ENCODE data around the gene SH3GLB1.
A peak's percentile ranks its signal among the peaks of the same experiment; 100 is the strongest.

Gene SH3GLB1

DNA sequence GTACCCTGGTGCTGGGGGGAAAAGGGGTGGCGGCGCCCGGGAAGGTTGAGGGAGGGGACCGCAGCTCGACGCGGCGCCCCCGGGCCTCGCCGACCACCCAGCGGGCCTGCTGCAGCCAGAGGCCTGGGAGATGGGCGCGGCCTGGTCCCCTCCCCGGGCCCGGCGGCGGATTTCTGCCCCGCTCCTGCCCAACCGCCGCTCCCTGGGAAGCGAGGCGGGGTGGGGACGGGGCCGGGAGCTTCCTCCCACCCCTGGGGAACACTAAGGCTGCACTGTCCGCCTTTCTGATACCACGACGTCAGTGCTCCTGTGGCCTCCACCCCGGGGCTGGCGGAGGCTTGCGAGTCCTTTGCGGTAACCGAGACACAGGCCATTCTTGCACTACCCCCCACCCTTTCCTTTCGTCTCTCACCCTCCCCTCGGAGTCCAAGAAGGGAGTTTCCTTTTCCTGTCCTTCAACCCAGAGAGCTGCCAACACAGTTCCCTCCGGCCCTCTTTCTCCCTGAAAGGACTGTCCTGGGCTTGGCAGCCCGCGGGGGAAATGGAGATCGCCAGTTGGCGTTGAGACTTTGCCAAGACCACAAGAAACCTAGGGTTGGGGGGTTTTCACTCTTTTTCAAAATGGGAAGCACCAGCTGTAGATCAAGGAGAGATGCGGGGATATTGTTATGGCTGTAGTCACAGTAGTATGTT is 742 bp downstream of the SH3GLB1 start:
- peak overlapping the region; percentile 92 for H3K4me3 ChIP-seq (ENCODE audit: low read depth, low read length)
- no peaks in the 10 kb centered on the region for H3K27me3 ChIP-seq (ENCODE audit: insufficient read depth, low read length)
- H3K79me2 ChIP-seq (ENCODE audit: control insufficient read depth, insufficient read depth, low read length, unreplicated experiment), result peaks cover 49% of the 10 kb centered on the region
- peak overlapping the region; percentile 68 for H2AFZ ChIP-seq (ENCODE audit: low read length, unreplicated experiment)
- H3K4me1 ChIP-seq (ENCODE audit: control insufficient read depth, insufficient read depth, low read length, unreplicated experiment), result peaks cover 26% of the 10 kb centered on the region
- H3K27ac ChIP-seq (ENCODE audit: low read depth, low read length), result peak overlapping the region; percentile 89
- H3K36me3 ChIP-seq (ENCODE audit: insufficient read depth, low read length), result no peaks in the 10 kb centered on the region

DNA sequence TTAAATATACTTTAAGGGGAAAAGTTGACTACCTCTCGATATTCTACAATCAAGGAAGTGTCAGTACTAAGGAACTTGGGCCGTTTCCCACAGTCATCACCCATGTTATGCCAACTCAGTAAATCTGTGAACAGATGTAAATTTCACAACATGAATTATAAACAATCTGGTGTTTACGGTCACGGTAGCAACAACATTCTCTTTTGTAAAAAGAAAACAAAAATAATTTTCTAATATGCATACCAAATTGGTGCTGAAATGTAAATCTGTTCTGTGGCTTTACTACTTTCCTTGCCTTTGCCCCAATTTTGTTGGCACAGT is 1.2 kb downstream of the SH3GLB1 start:
- H3K4me1 ChIP-seq (ENCODE audit: control insufficient read depth, insufficient read depth, low read length, unreplicated experiment), result peaks cover 26% of the 10 kb centered on the region
- no peaks in the 10 kb centered on the region for H3K36me3 ChIP-seq (ENCODE audit: insufficient read depth, low read length)
- peaks cover 54% of the 10 kb centered on the region for H3K79me2 ChIP-seq (ENCODE audit: control insufficient read depth, insufficient read depth, low read length, unreplicated experiment)
- peak overlapping the region; percentile 92 for H3K4me3 ChIP-seq (ENCODE audit: low read depth, low read length)
- peak overlapping the region; percentile 89 for H3K27ac ChIP-seq (ENCODE audit: low read depth, low read length)
- peak overlapping the region; percentile 68 for H2AFZ ChIP-seq (ENCODE audit: low read length, unreplicated experiment)
- H3K27me3 ChIP-seq (ENCODE audit: insufficient read depth, low read length), result no peaks in the 10 kb centered on the region

DNA sequence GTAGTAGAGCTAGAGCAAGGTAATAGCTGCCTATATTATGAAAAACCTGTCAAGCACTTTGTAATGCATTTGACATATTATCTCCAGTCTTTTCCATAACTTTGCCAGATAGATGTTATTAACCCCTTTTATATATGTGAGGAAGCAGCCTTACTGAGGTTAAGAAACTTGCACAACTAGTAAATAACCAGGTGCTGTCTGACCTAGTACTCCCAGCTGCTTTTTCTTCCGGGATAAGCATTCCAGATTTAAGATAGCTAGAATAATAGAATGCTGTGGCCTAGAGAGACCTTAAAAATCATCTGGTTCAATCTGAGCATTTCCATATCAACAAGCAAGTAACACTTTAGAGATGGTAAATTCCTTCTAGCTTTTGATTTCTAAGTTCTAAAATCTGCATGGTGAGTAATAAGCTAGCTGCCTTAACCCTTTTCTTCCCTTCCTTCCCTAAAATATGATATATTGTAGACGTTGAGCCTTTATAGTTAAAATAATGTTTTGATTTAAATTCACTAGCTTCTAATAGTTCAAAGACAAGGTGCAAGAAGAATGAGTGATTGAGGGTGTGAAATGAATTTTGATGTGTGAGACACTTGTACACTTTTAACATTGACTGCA is 1.8 kb downstream of the SH3GLB1 start:
- Histone ChIP-seq H3K27ac (ENCODE audit: low read depth, low read length) (peak overlapping the region; percentile 89), H3K27me3 (ENCODE audit: insufficient read depth, low read length) (no peaks in the 10 kb centered on the region), H3K36me3 (ENCODE audit: insufficient read depth, low read length) (no peaks in the 10 kb centered on the region), H3K4me3 (ENCODE audit: low read depth, low read length) (peak overlapping the region; percentile 92), H3K79me2 (ENCODE audit: control insufficient read depth, insufficient read depth, low read length, unreplicated experiment) (peaks cover 59% of the 10 kb centered on the region), H2AFZ (ENCODE audit: low read length, unreplicated experiment) (no peak overlapping the region), H3K4me1 (ENCODE audit: control insufficient read depth, insufficient read depth, low read length, unreplicated experiment) (peaks cover 26% of the 10 kb centered on the region)

DNA sequence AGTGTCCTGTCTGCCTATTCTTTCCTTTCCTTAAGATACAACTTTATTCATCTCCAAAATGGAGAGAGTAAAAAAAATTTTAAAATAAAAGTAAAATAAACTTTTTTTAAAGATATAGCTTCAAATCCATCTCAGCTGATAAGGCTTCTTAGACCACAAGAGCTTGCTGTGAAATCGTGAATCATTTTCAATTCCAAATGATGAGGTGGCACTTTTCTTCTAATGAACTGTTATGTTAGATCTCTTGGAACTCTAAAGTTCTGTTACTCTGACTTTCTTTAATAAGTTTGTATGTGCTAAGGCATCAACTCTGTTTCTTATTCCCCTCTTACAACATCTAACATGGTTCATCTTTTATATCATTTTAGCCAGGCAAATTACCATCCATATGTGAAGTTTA is 4.5 kb downstream of the SH3GLB1 start:
- peaks cover 87% of the 10 kb centered on the region for H3K79me2 ChIP-seq (ENCODE audit: control insufficient read depth, insufficient read depth, low read length, unreplicated experiment)
- H3K36me3 ChIP-seq (ENCODE audit: insufficient read depth, low read length), result no peaks in the 10 kb centered on the region
- H3K4me3 ChIP-seq (ENCODE audit: low read depth, low read length), result peak overlapping the region; percentile 34; the same call in 1 of the 2 replicates
- no peak overlapping the region for H2AFZ ChIP-seq (ENCODE audit: low read length, unreplicated experiment)
- peaks cover 25% of the 10 kb centered on the region for H3K4me1 ChIP-seq (ENCODE audit: control insufficient read depth, insufficient read depth, low read length, unreplicated experiment)
- 0 out of 2 replicates have a peak overlapping the region, but pooled peaks have one; percentile 16 for H3K27ac ChIP-seq (ENCODE audit: low read depth, low read length)
- H3K27me3 ChIP-seq (ENCODE audit: insufficient read depth, low read length), result no peaks in the 10 kb centered on the region

DNA sequence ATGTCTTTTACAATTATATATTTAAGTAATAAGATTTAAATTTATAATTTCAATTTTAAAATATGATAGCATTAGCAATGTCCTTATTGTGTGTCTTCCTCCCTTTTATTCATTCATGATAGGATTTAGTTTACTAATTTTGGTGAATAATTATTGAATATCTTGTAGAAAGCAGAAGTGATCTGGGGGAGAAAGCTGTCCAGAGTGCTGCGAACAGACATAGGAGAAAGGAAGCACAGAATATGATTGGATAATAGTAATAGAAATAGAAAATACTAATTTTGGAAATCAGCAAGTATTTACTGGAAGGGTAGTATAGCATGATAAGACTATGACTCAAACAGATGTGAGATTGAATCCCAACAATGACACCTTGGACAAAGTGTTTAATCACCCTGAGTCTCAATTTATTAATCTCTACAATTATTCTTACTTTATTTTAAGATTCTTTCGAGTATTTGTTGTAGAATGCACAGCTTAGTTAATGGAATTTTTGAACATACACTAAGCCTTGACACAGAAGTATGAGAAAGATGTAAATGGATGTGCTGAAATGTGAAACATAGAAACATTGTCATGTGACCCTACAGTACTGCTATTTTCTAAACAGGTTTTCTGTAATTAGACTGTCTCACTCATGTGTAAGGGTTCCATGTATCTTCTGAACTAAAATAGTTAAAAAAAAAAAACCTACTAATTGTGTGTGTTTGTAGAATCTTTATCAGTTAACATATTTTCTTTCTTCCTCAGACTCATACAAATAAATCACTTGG is 7.9 kb downstream of the SH3GLB1 start:
- no peak overlapping the region for H3K4me3 ChIP-seq (ENCODE audit: low read depth, low read length)
- no peak overlapping the region for H3K27ac ChIP-seq (ENCODE audit: low read depth, low read length)
- no peaks in the 10 kb centered on the region for H3K27me3 ChIP-seq (ENCODE audit: insufficient read depth, low read length)
- no peak overlapping the region for H2AFZ ChIP-seq (ENCODE audit: low read length, unreplicated experiment)
- H3K36me3 ChIP-seq (ENCODE audit: insufficient read depth, low read length), result 0 out of 2 replicates have a peak, but pooled peaks cover 5% of the 10 kb centered on the region
- peaks cover 28% of the 10 kb centered on the region for H3K4me1 ChIP-seq (ENCODE audit: control insufficient read depth, insufficient read depth, low read length, unreplicated experiment)
- peaks cover 100% of the 10 kb centered on the region for H3K79me2 ChIP-seq (ENCODE audit: control insufficient read depth, insufficient read depth, low read length, unreplicated experiment)

DNA sequence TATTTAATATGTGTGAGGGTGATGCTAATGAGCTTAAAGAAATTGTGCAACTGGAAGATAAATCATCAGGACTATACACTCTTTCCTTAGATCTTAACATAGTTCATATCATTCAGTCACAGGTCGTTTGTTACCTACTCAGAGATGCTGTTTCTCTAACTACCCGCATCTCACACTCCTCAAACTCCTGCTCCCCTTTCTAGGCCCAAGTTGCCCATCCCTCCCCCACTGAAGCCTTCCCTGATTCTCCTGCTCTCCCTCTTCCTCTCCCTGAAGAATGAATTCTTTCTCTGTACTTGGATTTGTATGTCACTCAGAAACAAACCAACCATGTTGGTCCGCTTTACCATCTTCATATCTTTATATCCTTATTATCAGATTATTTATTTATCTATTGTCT is 9.1 kb downstream of the SH3GLB1 start:
- Histone ChIP-seq H2AFZ (ENCODE audit: low read length, unreplicated experiment) (no peak overlapping the region), H3K79me2 (ENCODE audit: control insufficient read depth, insufficient read depth, low read length, unreplicated experiment) (peaks cover 98% of the 10 kb centered on the region), H3K27ac (ENCODE audit: low read depth, low read length) (no peak overlapping the region), H3K27me3 (ENCODE audit: insufficient read depth, low read length) (no peaks in the 10 kb centered on the region), H3K4me3 (ENCODE audit: low read depth, low read length) (no peak overlapping the region), H3K36me3 (ENCODE audit: insufficient read depth, low read length) (peaks cover 5% of the 10 kb centered on the region; the same call in 1 of the 2 replicates), H3K4me1 (ENCODE audit: control insufficient read depth, insufficient read depth, low read length, unreplicated experiment) (peaks cover 21% of the 10 kb centered on the region)

DNA sequence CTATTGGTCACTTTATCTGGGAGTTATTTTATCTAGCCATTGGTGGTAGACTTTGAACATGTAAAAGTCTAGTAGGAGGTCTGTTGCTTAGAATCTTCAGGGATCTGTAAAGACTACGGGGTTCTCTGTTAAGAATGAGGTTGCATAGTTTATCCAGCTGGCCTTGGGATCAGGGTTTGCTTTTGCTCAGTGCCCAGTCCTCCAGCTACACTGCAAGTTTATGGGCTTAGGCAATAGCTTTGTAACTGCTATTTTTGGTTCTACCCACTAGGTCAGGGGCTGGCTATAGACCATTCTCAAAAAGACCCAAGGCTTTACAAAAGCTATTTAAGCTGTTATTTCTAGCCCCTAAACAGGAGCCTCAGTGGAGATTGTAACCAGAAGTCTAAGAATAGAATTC is 9.8 kb downstream of the SH3GLB1 start:
- H3K36me3 ChIP-seq (ENCODE audit: insufficient read depth, low read length), result peaks cover 5% of the 10 kb centered on the region; the same call in 1 of the 2 replicates
- H3K4me1 ChIP-seq (ENCODE audit: control insufficient read depth, insufficient read depth, low read length, unreplicated experiment), result peaks cover 16% of the 10 kb centered on the region
- H3K27ac ChIP-seq (ENCODE audit: low read depth, low read length), result no peak overlapping the region
- H3K79me2 ChIP-seq (ENCODE audit: control insufficient read depth, insufficient read depth, low read length, unreplicated experiment), result peaks cover 96% of the 10 kb centered on the region
- no peak overlapping the region for H2AFZ ChIP-seq (ENCODE audit: low read length, unreplicated experiment)
- no peaks in the 10 kb centered on the region for H3K27me3 ChIP-seq (ENCODE audit: insufficient read depth, low read length)
- no peak overlapping the region for H3K4me3 ChIP-seq (ENCODE audit: low read depth, low read length)

DNA sequence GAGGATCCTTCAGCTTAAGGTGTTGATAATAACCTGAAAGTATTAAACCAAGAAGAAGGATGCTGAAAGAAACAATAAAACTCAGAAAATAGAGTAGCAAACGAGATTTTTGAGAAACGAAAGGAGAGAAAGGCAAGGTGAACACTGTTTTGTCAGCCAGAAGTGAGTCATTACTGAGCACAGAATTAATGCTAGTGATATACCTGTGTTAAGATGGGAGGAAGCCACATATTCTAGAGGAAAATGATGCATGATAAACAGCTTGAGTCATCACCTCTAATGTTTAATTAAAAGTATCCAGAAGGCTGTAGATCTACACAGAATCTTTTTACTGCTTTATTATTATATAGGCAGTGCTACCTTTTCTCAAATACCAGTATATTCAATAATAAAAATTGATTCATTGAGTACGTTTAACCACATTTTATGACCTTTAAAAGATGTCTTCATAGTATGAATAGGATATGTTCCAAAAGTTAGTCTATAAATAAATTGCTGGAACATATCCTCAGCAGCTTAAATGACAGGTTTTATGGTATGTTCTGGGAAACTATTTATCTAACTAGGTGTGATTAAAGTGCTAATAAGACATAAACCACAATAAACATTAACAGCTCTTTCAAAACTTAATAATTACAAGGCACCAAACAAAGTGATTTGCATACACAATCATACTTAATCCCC is 10.3 kb downstream of the SH3GLB1 start:
- Histone ChIP-seq H3K27ac (ENCODE audit: low read depth, low read length) (no peak overlapping the region), H3K4me1 (ENCODE audit: control insufficient read depth, insufficient read depth, low read length, unreplicated experiment) (peaks cover 14% of the 10 kb centered on the region), H3K36me3 (ENCODE audit: insufficient read depth, low read length) (peaks cover 8% of the 10 kb centered on the region; the same call in 1 of the 2 replicates), H3K79me2 (ENCODE audit: control insufficient read depth, insufficient read depth, low read length, unreplicated experiment) (peaks cover 95% of the 10 kb centered on the region), H2AFZ (ENCODE audit: low read length, unreplicated experiment) (no peak overlapping the region), H3K27me3 (ENCODE audit: insufficient read depth, low read length) (no peaks in the 10 kb centered on the region), H3K4me3 (ENCODE audit: low read depth, low read length) (no peak overlapping the region)

DNA sequence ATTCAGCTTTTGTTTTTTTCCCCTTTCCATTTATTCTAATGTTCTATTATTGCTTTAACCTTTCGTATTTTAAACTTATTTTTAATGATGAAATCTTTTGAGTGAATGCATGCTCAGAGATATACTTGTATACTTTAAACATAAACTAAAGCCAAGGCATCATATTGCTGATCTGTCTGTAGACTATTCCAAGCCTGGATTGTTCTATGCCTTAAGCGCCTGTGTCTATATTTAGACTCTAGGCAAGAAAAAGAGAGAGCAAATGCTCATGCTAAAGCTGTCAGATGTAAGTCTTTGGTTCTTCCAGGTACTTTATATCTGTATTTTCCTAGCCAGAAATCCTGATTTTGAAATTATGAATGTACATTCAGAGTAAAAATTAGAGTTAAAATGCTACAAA is 14.4 kb downstream of the SH3GLB1 start:
- H3K4me3 ChIP-seq (ENCODE audit: low read depth, low read length), result no peak overlapping the region
- H3K36me3 ChIP-seq (ENCODE audit: insufficient read depth, low read length), result peaks cover 21% of the 10 kb centered on the region; the same call in 1 of the 2 replicates
- H3K79me2 ChIP-seq (ENCODE audit: control insufficient read depth, insufficient read depth, low read length, unreplicated experiment), result peaks cover 54% of the 10 kb centered on the region

DNA sequence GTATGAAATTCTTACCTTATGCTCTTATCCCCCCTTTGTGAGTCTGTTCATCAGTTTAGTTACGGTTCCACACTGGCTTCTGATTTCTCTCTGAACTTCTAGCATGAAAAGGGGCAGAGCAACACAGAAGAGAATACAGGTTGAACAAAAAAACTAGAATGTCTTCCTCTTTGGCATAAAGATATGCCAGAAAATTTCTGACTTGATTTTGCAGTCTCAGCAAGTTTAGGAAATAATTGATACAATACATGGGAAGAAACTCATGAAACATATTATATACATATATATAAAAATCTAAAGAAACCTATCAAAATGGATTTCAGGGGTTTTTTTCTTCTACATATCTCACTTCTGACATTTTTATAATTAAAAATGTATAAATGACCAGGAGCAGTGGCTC is 27.0 kb downstream of the SH3GLB1 start:
- Histone ChIP-seq H3K27me3 (ENCODE audit: insufficient read depth, low read length) (no peaks in the 10 kb centered on the region), H3K4me1 (ENCODE audit: control insufficient read depth, insufficient read depth, low read length, unreplicated experiment) (no peaks in the 10 kb centered on the region), H2AFZ (ENCODE audit: low read length, unreplicated experiment) (no peak overlapping the region), H3K79me2 (ENCODE audit: control insufficient read depth, insufficient read depth, low read length, unreplicated experiment) (peaks cover 3% of the 10 kb centered on the region), H3K4me3 (ENCODE audit: low read depth, low read length) (no peak overlapping the region), H3K27ac (ENCODE audit: low read depth, low read length) (no peak overlapping the region), H3K36me3 (ENCODE audit: insufficient read depth, low read length) (peaks cover 50% of the 10 kb centered on the region)

More for the DNA sequence above, 14.4 kb downstream of the SH3GLB1 start:
- H2AFZ ChIP-seq (ENCODE audit: low read length, unreplicated experiment), result no peak overlapping the region
- H3K27ac ChIP-seq (ENCODE audit: low read depth, low read length), result no peak overlapping the region
- no peaks in the 10 kb centered on the region for H3K27me3 ChIP-seq (ENCODE audit: insufficient read depth, low read length)
- peaks cover 10% of the 10 kb centered on the region for H3K4me1 ChIP-seq (ENCODE audit: control insufficient read depth, insufficient read depth, low read length, unreplicated experiment)
